ENCODE results near the gene PRKAR1B. TPM values are rescaled to one million over a fixed set of nuclear protein-coding genes. Genes with fewer than 3 reads are reported as not detected.

Gene PRKAR1B
- total RNA-seq, 1 donor from 2014 or later, result 11.8 TPM

DNA sequence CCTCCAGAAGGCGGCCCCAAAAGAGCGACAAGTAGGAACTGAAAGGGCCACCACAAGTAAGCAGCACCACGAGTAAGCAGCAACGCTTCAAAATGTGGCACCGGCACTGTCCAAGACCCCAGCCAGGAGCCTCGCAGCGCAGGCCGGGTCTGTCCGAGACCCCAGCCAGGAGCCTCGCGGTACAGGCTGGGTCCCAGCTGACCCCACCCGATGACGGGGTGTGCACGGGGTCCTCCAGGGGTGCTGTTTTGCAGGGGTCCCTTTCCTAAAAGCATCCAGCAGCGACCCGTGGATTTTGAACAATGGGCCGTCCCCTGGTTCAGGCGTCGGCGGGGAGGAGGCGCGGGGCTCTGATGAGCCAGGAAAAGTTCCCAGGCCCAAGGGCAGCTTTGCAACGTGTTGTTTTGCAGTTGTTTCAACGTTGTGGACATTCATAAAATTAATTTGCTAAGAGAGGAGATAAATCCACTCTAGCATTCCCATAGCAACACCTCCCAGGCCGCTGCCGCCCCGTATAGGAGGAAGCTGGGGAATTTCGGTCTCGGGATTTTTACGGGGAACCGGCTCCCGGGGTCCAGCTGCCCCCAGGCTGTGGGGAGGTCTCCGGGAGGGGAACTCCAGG lies 155.9 kb downstream of the PRKAR1B start:
- no peaks in the 10 kb centered on the region for H3K9me3 Mint-ChIP-seq
- TF ChIP-seq EZH2 (IDR thresholded peaks at IDR 0.05) (no peak), EZH2phosphoT487 (IDR thresholded peaks at IDR 0.05) (no peak)
- TF ChIP-seq, protein P1, sequence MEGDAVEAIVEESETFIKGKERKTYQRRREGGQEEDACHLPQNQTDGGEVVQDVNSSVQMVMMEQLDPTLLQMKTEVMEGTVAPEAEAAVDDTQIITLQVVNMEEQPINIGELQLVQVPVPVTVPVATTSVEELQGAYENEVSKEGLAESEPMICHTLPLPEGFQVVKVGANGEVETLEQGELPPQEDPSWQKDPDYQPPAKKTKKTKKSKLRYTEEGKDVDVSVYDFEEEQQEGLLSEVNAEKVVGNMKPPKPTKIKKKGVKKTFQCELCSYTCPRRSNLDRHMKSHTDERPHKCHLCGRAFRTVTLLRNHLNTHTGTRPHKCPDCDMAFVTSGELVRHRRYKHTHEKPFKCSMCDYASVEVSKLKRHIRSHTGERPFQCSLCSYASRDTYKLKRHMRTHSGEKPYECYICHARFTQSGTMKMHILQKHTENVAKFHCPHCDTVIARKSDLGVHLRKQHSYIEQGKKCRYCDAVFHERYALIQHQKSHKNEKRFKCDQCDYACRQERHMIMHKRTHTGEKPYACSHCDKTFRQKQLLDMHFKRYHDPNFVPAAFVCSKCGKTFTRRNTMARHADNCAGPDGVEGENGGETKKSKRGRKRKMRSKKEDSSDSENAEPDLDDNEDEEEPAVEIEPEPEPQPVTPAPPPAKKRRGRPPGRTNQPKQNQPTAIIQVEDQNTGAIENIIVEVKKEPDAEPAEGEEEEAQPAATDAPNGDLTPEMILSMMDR (IDR thresholded peaks at IDR 0.05), result no peak
- peaks cover 7% of the 10 kb centered on the region for H3K27me3 Mint-ChIP-seq (ENCODE audit: insufficient read depth, low read depth)
- Histone ChIP-seq H3K9ac (no peak overlapping the region), H3K79me2 (ENCODE audit: low read depth) (no peaks in the 10 kb centered on the region), H2AFZ (replicated peaks) (no peak overlapping the region), H3F3A (ENCODE audit: low read depth) (peaks cover 3% of the 10 kb centered on the region), H3K27ac (no peak overlapping the region), H3K9me3 (ENCODE audit: low read depth) (no peaks in the 10 kb centered on the region), H3K27me3 (no peaks in the 10 kb centered on the region), H3K36me3 (no peaks in the 10 kb centered on the region), H3K4me3 (no peak overlapping the region), H3K4me1 (peaks cover 15% of the 10 kb centered on the region), H3K4me2 (no peak overlapping the region), H4K20me1 (ENCODE audit: low read depth) (no peaks in the 10 kb centered on the region)
- H3K36me3 Mint-ChIP-seq, result peaks cover 5% of the 10 kb centered on the region
- no peak overlapping the region for H3K4me3 Mint-ChIP-seq
- DNase-seq (ENCODE audit: low spot score), result no peak
- H3K27ac Mint-ChIP-seq, result no peak overlapping the region
- H3K4me1 Mint-ChIP-seq, result peaks cover 24% of the 10 kb centered on the region

DNA sequence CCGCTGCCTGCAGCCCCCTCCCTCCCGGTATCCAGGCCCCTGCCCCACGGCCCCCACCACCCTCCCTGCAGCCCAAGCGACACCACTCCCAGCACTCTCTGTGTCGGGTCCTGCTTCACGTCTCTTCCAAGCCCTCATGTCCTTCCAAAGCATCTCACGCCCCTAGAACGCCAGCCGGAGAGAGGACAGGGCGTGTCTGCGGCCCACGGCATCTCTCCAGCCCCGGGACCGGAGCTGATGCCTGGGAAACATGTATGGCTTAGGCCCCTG lies 156.3 kb downstream of the PRKAR1B start:
- H3K36me3 ChIP-seq, result no peaks in the 10 kb centered on the region
- H4K20me1 ChIP-seq (ENCODE audit: low read depth), result no peaks in the 10 kb centered on the region
- no peak overlapping the region for H3K4me2 ChIP-seq
- H3F3A ChIP-seq (ENCODE audit: low read depth), result peaks cover 3% of the 10 kb centered on the region
- no peak overlapping the region for H3K9ac ChIP-seq
- DNase-seq (ENCODE audit: low spot score), result no peak
- H3K4me1 ChIP-seq, result peaks cover 15% of the 10 kb centered on the region
- Mint-ChIP-seq H3K4me3 (no peak overlapping the region), H3K4me1 (peaks cover 21% of the 10 kb centered on the region), H3K9me3 (no peaks in the 10 kb centered on the region), H3K27ac (no peak overlapping the region), H3K27me3 (ENCODE audit: insufficient read depth, low read depth) (peaks cover 7% of the 10 kb centered on the region), H3K36me3 (peaks cover 1% of the 10 kb centered on the region)
- no peak overlapping the region for H3K27ac ChIP-seq
- H3K9me3 ChIP-seq (ENCODE audit: low read depth), result no peaks in the 10 kb centered on the region
- TF ChIP-seq, protein P1 (IDR thresholded peaks at IDR 0.05), result no peak
- TF ChIP-seq EZH2 (IDR thresholded peaks at IDR 0.05) (no peak), EZH2phosphoT487 (IDR thresholded peaks at IDR 0.05) (no peak)
- no peaks in the 10 kb centered on the region for H3K27me3 ChIP-seq
- no peak overlapping the region for H3K4me3 ChIP-seq
- no peaks in the 10 kb centered on the region for H3K79me2 ChIP-seq (ENCODE audit: low read depth)
- H2AFZ ChIP-seq (replicated peaks), result no peak overlapping the region

DNA sequence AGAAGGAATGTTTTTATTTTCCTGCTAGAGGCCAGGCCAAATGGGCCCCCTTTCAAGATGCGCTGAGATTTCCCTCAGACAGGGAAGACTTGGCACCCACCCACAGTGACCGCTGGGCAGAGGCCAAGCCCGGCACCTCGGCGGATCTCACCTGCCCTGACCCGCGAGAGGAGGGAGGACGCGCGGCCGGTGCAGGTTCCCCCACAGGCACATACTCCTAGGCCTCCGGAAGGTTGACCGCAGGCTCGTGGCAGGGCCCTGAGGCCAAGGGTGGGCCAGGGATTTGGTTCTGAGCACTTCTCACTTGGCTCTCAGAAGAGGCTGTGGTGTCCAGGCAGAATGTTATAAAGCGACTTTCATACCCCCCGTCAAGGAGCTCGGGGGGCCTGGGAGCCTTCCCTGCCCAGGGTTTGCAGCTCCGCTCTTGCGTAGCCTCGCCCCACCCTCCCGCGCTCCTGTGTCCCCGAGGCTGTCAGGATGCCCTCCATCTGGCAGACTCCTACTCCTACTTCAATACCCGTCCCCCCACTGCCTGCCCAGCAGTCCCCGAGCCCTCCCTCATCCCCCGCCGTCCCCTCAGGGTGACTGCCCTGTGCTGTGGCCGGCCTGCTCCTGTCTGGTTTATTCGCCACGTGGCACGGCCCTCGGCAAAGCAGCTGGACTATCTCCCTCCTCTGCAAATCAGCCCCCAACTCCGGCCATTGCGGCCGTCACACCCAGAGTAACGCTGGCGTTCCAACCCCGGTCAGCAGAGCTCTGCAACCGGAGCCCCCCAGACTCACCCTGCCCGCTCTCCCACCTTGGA lies 156.9 kb downstream of the PRKAR1B start:
- Histone ChIP-seq H3K4me1 (peaks cover 15% of the 10 kb centered on the region), H3K9me3 (ENCODE audit: low read depth) (no peaks in the 10 kb centered on the region), H3K27me3 (no peaks in the 10 kb centered on the region), H3K79me2 (ENCODE audit: low read depth) (no peaks in the 10 kb centered on the region), H3F3A (ENCODE audit: low read depth) (peaks cover 3% of the 10 kb centered on the region), H3K9ac (no peak overlapping the region), H3K4me3 (no peak overlapping the region), H3K36me3 (no peaks in the 10 kb centered on the region), H3K4me2 (no peak overlapping the region), H4K20me1 (ENCODE audit: low read depth) (no peaks in the 10 kb centered on the region), H2AFZ (replicated peaks) (no peak overlapping the region), H3K27ac (no peak overlapping the region)
- TF ChIP-seq, protein P1 (IDR thresholded peaks at IDR 0.05), result no peak
- no peak for TF ChIP-seq EZH2phosphoT487 (IDR thresholded peaks at IDR 0.05)
- TF ChIP-seq EZH2 (IDR thresholded peaks at IDR 0.05), result no peak
- no peak for DNase-seq (ENCODE audit: low spot score)
- H3K36me3 Mint-ChIP-seq, result no peaks in the 10 kb centered on the region
- H3K27ac Mint-ChIP-seq, result no peak overlapping the region
- no peak overlapping the region for H3K4me3 Mint-ChIP-seq
- H3K27me3 Mint-ChIP-seq (ENCODE audit: insufficient read depth, low read depth), result peaks cover 7% of the 10 kb centered on the region
- H3K4me1 Mint-ChIP-seq, result peaks cover 21% of the 10 kb centered on the region
- no peaks in the 10 kb centered on the region for H3K9me3 Mint-ChIP-seq
